Erythroblast (primary cell): ENCODE results near the gene HTRA1.

Experiments used
- GATA1 ChIP-seq: IDR thresholded peaks from 2 replicates; pipeline ENCODE4 v1.6.1; 2011; ENCODE audit warnings: low read depth, mild to moderate bottlenecking, control low read depth, low read length, moderate library complexity
- POLR2A ChIP-seq: IDR thresholded peaks from 2 replicates; pipeline ENCODE4 v1.6.1; 2011; ENCODE audit warnings: mild to moderate bottlenecking, low read length

GRCh38 chr10:122420624-122421007, 40.7 kb upstream of the HTRA1 start:
- TF ChIP-seq POLR2A (no peak), GATA1 (no peak)
